ENCODE data around the gene DGLUCY.
"Not testable (repeated sequence)": the region's sequence is repeated elsewhere in the genome, so short reads cannot be mapped to it uniquely, and the experiment has no call there.

Gene DGLUCY

GRCh38 chr14:91223028-91223783 is 109.3 kb downstream of the DGLUCY start:
- H3K4me3 ChIP-seq (ENCODE audit: control insufficient read depth, low read depth, low read length), result no peak overlapping the region
- peak; percentile 56 for DNase-seq (ENCODE audit: low read depth)

GRCh38 chr14:91225025-91225424 is 111.2 kb downstream of the DGLUCY start:
- DNase-seq (ENCODE audit: low read depth), result peak; percentile 62
- TF ChIP-seq CTCF (conservative IDR thresholded peaks at IDR 0.05; ENCODE audit: control insufficient read depth, insufficient read depth, low read depth, low read length), result no peak
- no peak overlapping the region for H3K4me3 ChIP-seq (ENCODE audit: control insufficient read depth, low read depth, low read length)

More at GRCh38 chr14:91223028-91223783, 109.3 kb downstream of the DGLUCY start:
- no peak for TF ChIP-seq CTCF (conservative IDR thresholded peaks at IDR 0.05; ENCODE audit: control insufficient read depth, insufficient read depth, low read depth, low read length)

- not testable (repeated sequence) for DNase-seq (ENCODE audit: low read depth); H3K4me3 ChIP-seq (ENCODE audit: control insufficient read depth, low read depth, low read length)
Measured at GRCh38 chr14:91226360-91226759, 112.5 kb downstream of the DGLUCY start.

- DNase-seq (ENCODE audit: low read depth), result no peak
- TF ChIP-seq CTCF (conservative IDR thresholded peaks at IDR 0.05; ENCODE audit: control insufficient read depth, insufficient read depth, low read depth, low read length), result no peak
- no peak overlapping the region for H3K4me3 ChIP-seq (ENCODE audit: control insufficient read depth, low read depth, low read length)
Measured at GRCh38 chr14:91227183-91227628, 113.3 kb downstream of the DGLUCY start.

- peak; percentile 85 for DNase-seq (ENCODE audit: low read depth)
- no peak overlapping the region for H3K4me3 ChIP-seq (ENCODE audit: control insufficient read depth, low read depth, low read length)
- TF ChIP-seq CTCF (conservative IDR thresholded peaks at IDR 0.05; ENCODE audit: control insufficient read depth, insufficient read depth, low read depth, low read length), result no peak
Measured at GRCh38 chr14:91228112-91229004, 114.5 kb downstream of the DGLUCY start.

- H3K4me3 ChIP-seq (ENCODE audit: control insufficient read depth, low read depth, low read length), result no peak overlapping the region
- DNase-seq (ENCODE audit: low read depth), result no peak
Measured at GRCh38 chr14:91229005-91229382, 115.1 kb downstream of the DGLUCY start.

More at GRCh38 chr14:91229005-91229382, 115.1 kb downstream of the DGLUCY start:
- no peak for TF ChIP-seq CTCF (conservative IDR thresholded peaks at IDR 0.05; ENCODE audit: control insufficient read depth, insufficient read depth, low read depth, low read length)
